ENCODE measurements around the gene REG3G.

REG3G gene
- total RNA-seq, result 0 reads per million in 2 donors

- no peak for DNase-seq
Observed at GRCh38 chr2:79025421-79025820, at the start of gene REG3G. REG3G (plus strand) TSS chr2:79025702; CDS start chr2:79026094, 392 bp downstream.

- no peak for DNase-seq
Observed at GRCh38 chr2:78977661-78978145, 47.8 kb upstream of the REG3G start.

GRCh38 chr2:78978340-78978739 lies 47.2 kb upstream of the REG3G start:
- DNase-seq, result no peak

- DNase-seq, result no peak
Observed at GRCh38 chr2:78979380-78980151, 45.9 kb upstream of the REG3G start.

GRCh38 chr2:78980152-78980465 lies 45.4 kb upstream of the REG3G start:
- no peak for DNase-seq

GRCh38 chr2:78980871-78981270 lies 44.6 kb upstream of the REG3G start:
- no peak for DNase-seq

GRCh38 chr2:78982638-78983330 lies 42.7 kb upstream of the REG3G start:
- DNase-seq, result no peak

- DNase-seq, result no peak
Observed at GRCh38 chr2:78984386-78984785, 41.1 kb upstream of the REG3G start.

- no peak for DNase-seq
Observed at GRCh38 chr2:78985558-78985957, 39.9 kb upstream of the REG3G start.

GRCh38 chr2:78989051-78989450 lies 36.5 kb upstream of the REG3G start:
- DNase-seq, result no peak

GRCh38 chr2:78992451-78992806 lies 33.1 kb upstream of the REG3G start:
- DNase-seq, result no peak

GRCh38 chr2:78992807-78993517 lies 32.5 kb upstream of the REG3G start:
- DNase-seq, result no peak

- DNase-seq, result no peak
Observed at GRCh38 chr2:78993518-78994148, 31.9 kb upstream of the REG3G start.

GRCh38 chr2:78994789-78995188 lies 30.7 kb upstream of the REG3G start:
- DNase-seq, result no peak

GRCh38 chr2:78999406-78999805 lies 26.1 kb upstream of the REG3G start:
- no peak for DNase-seq

GRCh38 chr2:79000008-79000576 lies 25.4 kb upstream of the REG3G start:
- DNase-seq, result no peak

- DNase-seq, result no peak
Observed at GRCh38 chr2:79001285-79001684, 24.2 kb upstream of the REG3G start.

GRCh38 chr2:79004680-79005079 lies 20.8 kb upstream of the REG3G start:
- DNase-seq, result no peak

- no peak for DNase-seq
Observed at GRCh38 chr2:79005216-79005615, 20.3 kb upstream of the REG3G start.

GRCh38 chr2:79009388-79009787 lies 16.1 kb upstream of the REG3G start:
- DNase-seq, result no peak

- no peak for DNase-seq
Observed at GRCh38 chr2:79011496-79011895, 14.0 kb upstream of the REG3G start.

- no peak for DNase-seq
Observed at GRCh38 chr2:79013629-79014028, 11.9 kb upstream of the REG3G start.

- DNase-seq, result no peak
Observed at GRCh38 chr2:79016342-79016741, 9.2 kb upstream of the REG3G start.

Data from T-helper 9 cell (primary cell).